IMR-90 (cell line): ENCODE measurements around the gene RXFP4. TPM values are rescaled to one million over a fixed set of nuclear protein-coding genes. Genes with fewer than 3 reads are reported as not detected.

Experiments
- ATAC-seq: fragments of 200-7000 bp; cut with Tn5 transposase; 2 replicates; pipeline ENCODE4 v1.9.1; 2020; ENCODE audit warnings: low read depth, mild to moderate bottlenecking, moderate library complexity
- BruUV-seq: library from RNA; stranded (reverse); fragments of 400-500 nt; replicated peaks from 2 replicates; lab custom pipeline; 2021; lab: Mats Ljungman, UMichigan
- CTCF ChIA-PET: fragments of 300-600 bp; formaldehyde crosslinking; extraction: SDS; loops from one replicate; lab custom pipeline; 2021; ENCODE audit warnings: antibody characterized with exemption; lab: Yijun Ruan, JAX
- POLR2A ChIA-PET: fragments of 300-600 bp; sonication (Branson Sonifier 250); formaldehyde crosslinking; loops from one replicate; lab custom pipeline; 2022; ENCODE audit warnings: antibody characterized with exemption; ENCODE audit not compliant: unreplicated experiment; lab: Charles Lee
- DNase-seq: peaks from one replicate; pipeline ENCODE4 v3.0.0; 2013
- H2AFZ ChIP-seq: replicated peaks from 2 replicates; pipeline ENCODE3; 2013; ENCODE audit warnings: low read length, mild to moderate bottlenecking; ENCODE audit not compliant: poor library complexity
- H2AK5ac ChIP-seq: 2 replicates; pipeline ENCODE4 v1.6.1; 2013; ENCODE audit warnings: low read depth, low read length, inconsistent platforms
- H2AK9ac ChIP-seq: replicated peaks from 2 replicates; pipeline ENCODE3; 2013; ENCODE audit warnings: mild to moderate bottlenecking, low read depth, low read length, moderate library complexity; ENCODE audit not compliant: poor library complexity
- H2BK120ac ChIP-seq: 2 replicates; pipeline ENCODE4 v1.6.1; 2013; ENCODE audit warnings: low read depth, low read length, inconsistent platforms
- H2BK15ac ChIP-seq: 3 replicates; pipeline ENCODE4 v1.6.1; 2013; ENCODE audit warnings: low read depth, low read length, inconsistent platforms
- H2BK20ac ChIP-seq: 2 replicates; pipeline ENCODE4 v1.6.1; 2013; ENCODE audit warnings: low read depth, mild to moderate bottlenecking, inconsistent platforms, low read length, moderate library complexity
- H2BK5ac ChIP-seq: 2 replicates; pipeline ENCODE4 v1.6.1; 2013; ENCODE audit warnings: mild to moderate bottlenecking, low read depth, low read length, inconsistent platforms; ENCODE audit not compliant: poor library complexity, severe bottlenecking
- H3K14ac ChIP-seq: replicated peaks from 2 replicates; pipeline ENCODE4 v1.6.1; 2013; ENCODE audit warnings: low read depth, low read length, inconsistent platforms
- H3K18ac ChIP-seq: 2 replicates; pipeline ENCODE4 v1.6.1; 2013; ENCODE audit warnings: low read depth, low read length, control low read depth
- H3K23ac ChIP-seq: 2 replicates; pipeline ENCODE4 v1.6.1; 2013; ENCODE audit warnings: low read depth, low read length, inconsistent platforms
- H3K27ac ChIP-seq: 2 replicates; pipeline ENCODE4 v1.5.1; 2013; ENCODE audit warnings: mild to moderate bottlenecking, control low read depth, low read length; ENCODE audit not compliant: insufficient read depth
- H3K27me3 ChIP-seq: 2 replicates; pipeline ENCODE4 v1.6.1; 2013; ENCODE audit warnings: low read length; ENCODE audit not compliant: control insufficient read depth, insufficient read depth
- H3K36me3 ChIP-seq: 2 replicates; pipeline ENCODE4 v1.6.1; 2013; ENCODE audit warnings: low read length, mixed read lengths; ENCODE audit not compliant: control insufficient read depth, insufficient read depth
- H3K4ac ChIP-seq: 2 replicates; pipeline ENCODE4 v1.6.1; 2013; ENCODE audit warnings: low read depth, low read length, inconsistent platforms
- H3K4me1 ChIP-seq: 2 replicates; pipeline ENCODE4 v1.6.1; 2013; ENCODE audit warnings: low read length, mixed read lengths; ENCODE audit not compliant: control insufficient read depth, insufficient read depth
- H3K4me2 ChIP-seq: 2 replicates; pipeline ENCODE4 v1.6.1; 2013; ENCODE audit warnings: low read depth, mild to moderate bottlenecking, control low read depth, low read length, moderate library complexity
- H3K4me3 ChIP-seq: 2 replicates; pipeline ENCODE4 v1.5.1; 2013; ENCODE audit warnings: low read depth, mild to moderate bottlenecking, control low read depth, low read length, moderate library complexity; ENCODE audit not compliant: insufficient read depth
- H3K56ac ChIP-seq: 2 replicates; pipeline ENCODE4 v1.6.1; 2013; ENCODE audit warnings: low read length, inconsistent platforms; ENCODE audit not compliant: insufficient read depth; ENCODE audit errors: extremely low read depth
- H3K79me1 ChIP-seq, 2 experiments: 2 replicates each; pipeline ENCODE4 v1.6.1; 2013; ENCODE audit warnings: low read length in 2 of 2, inconsistent platforms in 1 of 2, low read depth in 1 of 2
- H3K9ac ChIP-seq: 2 replicates; pipeline ENCODE4 v1.6.1; 2013; ENCODE audit warnings: low read depth, low read length, control low read depth
- H3K9me1 ChIP-seq: 2 replicates; pipeline ENCODE4 v1.6.1; 2013; ENCODE audit warnings: low read length, inconsistent platforms; ENCODE audit not compliant: insufficient read depth
- H3K9me3 ChIP-seq: 2 replicates; pipeline ENCODE4 v1.6.1; 2013; ENCODE audit warnings: low read length; ENCODE audit not compliant: control insufficient read depth, insufficient read depth
- H4K20me1 ChIP-seq: 2 replicates; pipeline ENCODE4 v1.6.1; 2013; ENCODE audit warnings: low read length, inconsistent platforms; ENCODE audit not compliant: insufficient read depth
- H4K5ac ChIP-seq: 2 replicates; pipeline ENCODE4 v1.6.1; 2013; ENCODE audit warnings: mild to moderate bottlenecking, low read depth, low read length, control low read depth
- H4K8ac ChIP-seq, 2 experiments: 2 replicates each; pipeline ENCODE4 v1.6.1; 2013; ENCODE audit warnings: low read depth in 2 of 2, low read length in 2 of 2, control low read depth in 1 of 2, inconsistent platforms in 1 of 2
- H4K91ac ChIP-seq: 2 replicates; pipeline ENCODE4 v1.6.1; 2013; ENCODE audit warnings: low read depth, low read length, inconsistent platforms; ENCODE audit not compliant: insufficient read depth
- BHLHE40 ChIP-seq: fragments of 150-350 bp; IDR thresholded peaks from 2 replicates; pipeline ENCODE4 v1.6.1; 2016; ENCODE audit warnings: mild to moderate bottlenecking, low read depth, low read length
- CEBPB ChIP-seq: IDR thresholded peaks from 2 replicates; pipeline ENCODE4 v1.6.1; 2012; ENCODE audit warnings: low read depth, low read length, improper control_type of control experiment
- CHD1 ChIP-seq: IDR thresholded peaks from 2 replicates; pipeline ENCODE4 v1.6.1; 2012; ENCODE audit warnings: low read depth, low read length, improper control_type of control experiment
- MAZ ChIP-seq: IDR thresholded peaks from 2 replicates; pipeline ENCODE4 v1.6.1; 2012; ENCODE audit warnings: low read depth, mild to moderate bottlenecking, low read length, improper control_type of control experiment, moderate library complexity, borderline replicate concordance
- MXI1 ChIP-seq: IDR thresholded peaks from 2 replicates; pipeline ENCODE4 v1.6.1; 2012; ENCODE audit warnings: low read depth, mild to moderate bottlenecking, low read length, moderate library complexity, borderline replicate concordance
- NFE2L2 ChIP-seq: fragments of 150-350 bp; IDR thresholded peaks from 2 replicates; pipeline ENCODE4 v1.6.1; 2016; ENCODE audit warnings: low read depth, mild to moderate bottlenecking, low read length
- RAD21 ChIP-seq: IDR thresholded peaks from 2 replicates; pipeline ENCODE4 v1.6.1; 2012; ENCODE audit warnings: low read length, improper control_type of control experiment
- RCOR1 ChIP-seq: IDR thresholded peaks from 2 replicates; pipeline ENCODE4 v1.6.1; 2012; ENCODE audit warnings: mild to moderate bottlenecking, low read length, improper control_type of control experiment; ENCODE audit not compliant: insufficient replicate concordance
- RFX5 ChIP-seq: IDR thresholded peaks from 2 replicates; pipeline ENCODE4 v1.8.0; 2012; ENCODE audit warnings: low read depth, mild to moderate bottlenecking, low read length, moderate library complexity
- SMC3 ChIP-seq: fragments of 150-350 bp; IDR thresholded peaks from 2 replicates; pipeline ENCODE4 v1.6.1; 2016; ENCODE audit warnings: low read depth, mild to moderate bottlenecking, antibody characterized with exemption, low read length, moderate library complexity
- WGBS, 2 experiments: methylation state at CpG; one replicate each; pipeline versions ENCODE4 v1.1.5 to v1.1.7; 2013; ENCODE audit warnings: missing lambda C conversion rate in 2 of 2; ENCODE audit not compliant: insufficient read length in 1 of 2; ENCODE audit errors: extremely low coverage in 2 of 2; 5-methylcytosine and 5-hydroxymethylcytosine counted together
- dilution Hi-C: fragments of 300-500 bp; cut with HindIII; formaldehyde crosslinking; loops from one replicate; pipeline ENCODE4 v1.14.3; 2018; ENCODE audit warnings: low sequenced_read_pairs; ENCODE audit not compliant: unreplicated experiment
- in situ Hi-C: fragments of 300-500 bp; cut with MboI; formaldehyde crosslinking; loops from 3 replicates; pipeline ENCODE4 v1.14.3; 2019; ENCODE audit warnings: low sequenced_read_pairs, inconsistent platforms, mixed read lengths
- intact Hi-C: fragments of 100-400 bp; cut with micrococcal nuclease; formaldehyde crosslinking; loops from 2 replicates; pipeline ENCODE4 v1.10.0; 2022
- polyA plus RNA-seq, 3 experiments: library from polyadenylated mRNA; depleted of rRNA; stranded (reverse); fragments of >200 nt; gene quantifications; 2 replicates each; pipeline ENCODE4 v1.2.3, GENCODE V29; 2012; ENCODE audit warnings: low replicate concordance in 1 of 3
- total RNA-seq: library from RNA; depleted of rRNA; stranded (reverse); fragments of >200 nt; gene quantifications from 2 replicates; pipeline ENCODE4 v1.2.3, GENCODE V29; 2012
- TF ChIP-seq, protein P1 (sequence below): fragments of 150-350 bp; IDR thresholded peaks from 2 replicates; pipeline ENCODE4 v1.6.1; 2017; ENCODE audit warnings: mild to moderate bottlenecking, antibody characterized with exemption, low read length, low read depth
- TF ChIP-seq, protein P2 (sequence below): fragments of 150-350 bp; IDR thresholded peaks from 2 replicates; pipeline ENCODE4 v1.6.1; 2016; ENCODE audit warnings: low read depth, mild to moderate bottlenecking, low read length, moderate library complexity, borderline replicate concordance

Gene RXFP4
- total and polyA plus RNA-seq, 2 of the 4 experiments (the other 2 are of a cell fraction) = not detected

DNA sequence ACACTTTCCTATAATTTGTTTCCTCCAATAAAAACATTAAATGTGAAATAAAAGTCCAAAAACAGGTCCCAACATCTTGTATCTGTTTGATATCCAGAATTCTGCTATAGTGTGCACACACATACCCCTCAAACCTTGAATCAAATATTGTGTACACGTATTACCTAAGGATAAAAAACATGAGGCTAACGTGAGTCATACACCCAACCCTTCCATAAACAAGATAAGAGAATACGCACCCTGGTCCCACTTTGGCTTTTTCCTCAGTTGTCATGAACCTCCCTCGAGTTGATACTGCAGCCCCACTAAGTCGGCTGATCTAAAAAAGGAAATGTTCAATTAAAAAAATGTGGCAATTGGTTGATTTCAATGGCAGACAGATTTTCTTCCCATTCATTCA lies 12.4 kb upstream of the RXFP4 start:
- no peak overlapping the region for H3K18ac ChIP-seq
- no TSS peak for BruUV-seq
- H2BK15ac ChIP-seq = no peak overlapping the region
- H3K4me2 ChIP-seq = no peak overlapping the region
- H2AK9ac ChIP-seq = no peak overlapping the region
- H3K4me1 ChIP-seq = 0 out of 2 replicates have a peak, but pooled peaks cover 4% of the 10 kb centered on the region
- H3K36me3 ChIP-seq = peaks cover 69% of the 10 kb centered on the region
- no peak overlapping the region for H3K27ac ChIP-seq
- ChIA-PET CTCF (no interaction called here), POLR2A (no interaction called here)
- H3K9me3 ChIP-seq = no peaks in the 10 kb centered on the region
- no peak overlapping the region for H3K14ac ChIP-seq
- H3K79me1 ChIP-seq = peaks cover 21 to 63% of the 10 kb centered on the region in 2 experiments
- no peak overlapping the region for H3K56ac ChIP-seq
- H2BK5ac ChIP-seq = no peak overlapping the region
- no peak overlapping the region for H4K91ac ChIP-seq
- no peaks in the 10 kb centered on the region for H3K27me3 ChIP-seq
- peaks cover 51% of the 10 kb centered on the region for H4K20me1 ChIP-seq
- H3K9me1 ChIP-seq = 0 out of 2 replicates have a peak, but pooled peaks cover 2% of the 10 kb centered on the region
- no peak overlapping the region for H2BK20ac ChIP-seq
- H4K8ac ChIP-seq = no peak overlapping the region
- no peak for DNase-seq
- dilution Hi-C loops = no loop called here
- no CpG with 5 or more reads among the region's 5 CpGs for WGBS, 2 experiments
- H2AK5ac ChIP-seq = no peak overlapping the region
- H3K4ac ChIP-seq = no peak overlapping the region
- intact Hi-C loops = no loop called here
- no peak overlapping the region for H2BK120ac ChIP-seq
- no peak overlapping the region for H3K4me3 ChIP-seq
- no peak overlapping the region for H3K23ac ChIP-seq
- in situ Hi-C loops = no loop called here
- no peak overlapping the region for H3K9ac ChIP-seq
- no peak for TF ChIP-seq RFX5
- no peak for TF ChIP-seq CEBPB
- TF ChIP-seq RAD21 = no peak
- TF ChIP-seq CHD1 = no peak
- no peak for TF ChIP-seq RCOR1
- no peak for TF ChIP-seq MAZ
- no peak for TF ChIP-seq BHLHE40
- no peak for TF ChIP-seq SMC3
- TF ChIP-seq, protein P1, sequence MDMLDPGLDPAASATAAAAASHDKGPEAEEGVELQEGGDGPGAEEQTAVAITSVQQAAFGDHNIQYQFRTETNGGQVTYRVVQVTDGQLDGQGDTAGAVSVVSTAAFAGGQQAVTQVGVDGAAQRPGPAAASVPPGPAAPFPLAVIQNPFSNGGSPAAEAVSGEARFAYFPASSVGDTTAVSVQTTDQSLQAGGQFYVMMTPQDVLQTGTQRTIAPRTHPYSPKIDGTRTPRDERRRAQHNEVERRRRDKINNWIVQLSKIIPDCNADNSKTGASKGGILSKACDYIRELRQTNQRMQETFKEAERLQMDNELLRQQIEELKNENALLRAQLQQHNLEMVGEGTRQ = no peak
- no peak for TF ChIP-seq NFE2L2
- TF ChIP-seq, protein P2, sequence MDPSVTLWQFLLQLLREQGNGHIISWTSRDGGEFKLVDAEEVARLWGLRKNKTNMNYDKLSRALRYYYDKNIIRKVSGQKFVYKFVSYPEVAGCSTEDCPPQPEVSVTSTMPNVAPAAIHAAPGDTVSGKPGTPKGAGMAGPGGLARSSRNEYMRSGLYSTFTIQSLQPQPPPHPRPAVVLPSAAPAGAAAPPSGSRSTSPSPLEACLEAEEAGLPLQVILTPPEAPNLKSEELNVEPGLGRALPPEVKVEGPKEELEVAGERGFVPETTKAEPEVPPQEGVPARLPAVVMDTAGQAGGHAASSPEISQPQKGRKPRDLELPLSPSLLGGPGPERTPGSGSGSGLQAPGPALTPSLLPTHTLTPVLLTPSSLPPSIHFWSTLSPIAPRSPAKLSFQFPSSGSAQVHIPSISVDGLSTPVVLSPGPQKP = no peak
- no peak for TF ChIP-seq MXI1
- H4K5ac ChIP-seq = no peak overlapping the region
- H2AFZ ChIP-seq = no peak overlapping the region
- no peak for ATAC-seq
